H1 (cell line): ENCODE measurements around the gene SCNN1A. TPM values are rescaled to one million over a fixed set of nuclear protein-coding genes. Genes with fewer than 3 reads are reported as not detected.

Experiments used
- CTCF ChIA-PET: fragments of 300-600 bp; sonication (Branson Sonifier 250); formaldehyde crosslinking; loops from one replicate; lab custom pipeline; 2021; ENCODE audit not compliant: partially characterized antibody; lab: Charles Lee
- POLR2A ChIA-PET: fragments of 300-600 bp; sonication (Branson Sonifier 250); formaldehyde crosslinking; loops from one replicate; lab custom pipeline; 2021; ENCODE audit warnings: inconsistent platforms; ENCODE audit not compliant: partially characterized antibody; lab: Charles Lee
- DNase-seq, 2 experiments: peaks; one replicate each; pipeline versions ENCODE4 v3.0.0 to v3.0.0-alpha.2; 2010 to 2022; ENCODE audit warnings: low spot score in 2 of 2, low read depth in 1 of 2, mixed read lengths in 1 of 2
- FAIRE-seq: peaks from 2 replicates; lab custom pipeline; 2011; peaks lifted over from hg19 to GRCh38; lab: Jason Lieb, UNC
- H2AFZ ChIP-seq: 2 replicates; pipeline ENCODE4 v1.8.1; 2012; ENCODE audit warnings: low read length, inconsistent platforms
- H2AK5ac ChIP-seq: 2 replicates; pipeline ENCODE4 v1.6.1; 2013; ENCODE audit warnings: low read depth, low read length
- H2BK120ac ChIP-seq: replicated peaks from 2 replicates; pipeline ENCODE3; 2013; ENCODE audit warnings: low read depth, low read length, inconsistent platforms
- H2BK12ac ChIP-seq: 2 replicates; pipeline ENCODE4 v1.6.1; 2013; ENCODE audit warnings: low read depth, low read length
- H2BK15ac ChIP-seq: 2 replicates; pipeline ENCODE4 v1.6.1; 2013; ENCODE audit warnings: low read length
- H2BK20ac ChIP-seq: 2 replicates; pipeline ENCODE4 v1.6.1; 2013; ENCODE audit warnings: low read length
- H2BK5ac ChIP-seq: 2 replicates; pipeline ENCODE4 v1.6.1; 2013; ENCODE audit warnings: low read depth, low read length
- H3K14ac ChIP-seq: 2 replicates; pipeline ENCODE4 v1.6.1; 2013; ENCODE audit warnings: inconsistent platforms; ENCODE audit not compliant: insufficient read length
- H3K18ac ChIP-seq: 2 replicates; pipeline ENCODE4 v1.6.1; 2013; ENCODE audit warnings: low read length; ENCODE audit errors: extremely low read depth
- H3K23ac ChIP-seq: 2 replicates; pipeline ENCODE4 v1.6.1; 2013; ENCODE audit warnings: inconsistent platforms; ENCODE audit not compliant: insufficient read length
- H3K23me2 ChIP-seq: 2 replicates; pipeline ENCODE4 v1.6.1; 2013; ENCODE audit warnings: low read depth, low read length
- H3K27ac ChIP-seq: 2 replicates; pipeline ENCODE4 v1.6.1; 2011; ENCODE audit warnings: low read depth, low read length, inconsistent platforms
- H3K27me3 ChIP-seq, 4 experiments: replicated peaks in 1 of 4; 1 replicate in 1 of 4; 2 replicates in 3 of 4; pipeline versions ENCODE4 v1.6.1 to v1.8.1; 2011 to 2013; ENCODE audit warnings: low read length in 3 of 4, mild to moderate bottlenecking in 3 of 4, inconsistent platforms in 2 of 4, mixed read lengths in 2 of 4, moderate library complexity in 1 of 4; ENCODE audit not compliant: control insufficient read depth in 3 of 4, insufficient read depth in 3 of 4; ENCODE audit errors: extremely low read depth in 1 of 4
- H3K36me3 ChIP-seq, 4 experiments: 2 replicates each; pipeline versions ENCODE4 v1.6.1 to v1.8.1; 2011 to 2013; ENCODE audit warnings: mild to moderate bottlenecking in 4 of 4, low read length in 3 of 4, moderate library complexity in 2 of 4, control low read depth in 1 of 4, inconsistent platforms in 1 of 4; ENCODE audit not compliant: insufficient read depth in 4 of 4, control insufficient read depth in 2 of 4
- H3K4ac ChIP-seq: replicated peaks from 2 replicates; pipeline ENCODE3; 2013; ENCODE audit warnings: low read length, low read depth, mixed read lengths, inconsistent platforms; ENCODE audit not compliant: insufficient read length
- H3K4me1 ChIP-seq, 4 experiments: replicated peaks in 1 of 4; 1 replicate in 1 of 4; 2 replicates in 3 of 4; pipeline versions ENCODE4 v1.6.1 to v1.8.1; 2011 to 2013; ENCODE audit warnings: low read length in 3 of 4, inconsistent platforms in 2 of 4, mixed read lengths in 1 of 4; ENCODE audit not compliant: insufficient read depth in 4 of 4, control insufficient read depth in 3 of 4
- H3K4me2 ChIP-seq, 2 experiments: 2 replicates each; pipeline versions ENCODE4 v1.6.1 to v1.8.1; 2011 to 2013; ENCODE audit warnings: low read depth in 2 of 2, low read length in 2 of 2, control low read depth in 1 of 2, inconsistent platforms in 1 of 2, mild to moderate bottlenecking in 1 of 2; ENCODE audit not compliant: insufficient read depth in 1 of 2
- H3K4me3 ChIP-seq, 4 experiments: fragments of 200-600, 300-600 bp in 1 of 4; sonication (generic), shearing (Covaris generic), sonication (Bioruptor Twin) in 1 of 4; 2 replicates each; pipeline versions ENCODE4 v1.5.1 to v1.8.1; 2011 to 2016; ENCODE audit warnings: low read length in 4 of 4, low read depth in 3 of 4, control low read depth in 2 of 4, inconsistent platforms in 2 of 4, mild to moderate bottlenecking in 2 of 4, mixed read lengths in 1 of 4, moderate library complexity in 1 of 4; ENCODE audit not compliant: insufficient read depth in 2 of 4; ENCODE audit errors: extremely low read depth in 1 of 4
- H3K56ac ChIP-seq: replicated peaks from 2 replicates; pipeline ENCODE3; 2013; ENCODE audit warnings: low read depth, mild to moderate bottlenecking, mixed read lengths, low read length, inconsistent platforms; ENCODE audit not compliant: insufficient read length
- H3K79me1 ChIP-seq: 2 replicates; pipeline ENCODE4 v1.6.1; 2013; ENCODE audit warnings: low read depth, low read length, control low read depth
- H3K79me2 ChIP-seq, 2 experiments: 2 replicates each; pipeline versions ENCODE4 v1.6.1 to v1.8.1; 2012 to 2013; ENCODE audit warnings: low read length in 2 of 2, mild to moderate bottlenecking in 2 of 2, inconsistent platforms in 1 of 2; ENCODE audit not compliant: insufficient read depth in 2 of 2, control insufficient read depth in 1 of 2
- H3K9ac ChIP-seq, 4 experiments: replicated peaks in 1 of 4; 1 replicate in 1 of 4; 2 replicates in 3 of 4; pipeline versions ENCODE4 v1.6.1 to v1.8.1; 2011 to 2013; ENCODE audit warnings: low read depth in 3 of 4, low read length in 3 of 4, control low read depth in 2 of 4, mild to moderate bottlenecking in 2 of 4, moderate library complexity in 2 of 4, inconsistent platforms in 1 of 4; ENCODE audit errors: extremely low read depth in 1 of 4
- H3K9me3 ChIP-seq, 2 experiments: 2 replicates each; pipeline versions ENCODE4 v1.6.1 to v1.8.1; 2012 to 2013; ENCODE audit warnings: mild to moderate bottlenecking in 2 of 2, moderate library complexity in 2 of 2, control low read depth in 1 of 2, inconsistent platforms in 1 of 2, low read depth in 1 of 2, low read length in 1 of 2, mixed read lengths in 1 of 2; ENCODE audit not compliant: insufficient read depth in 2 of 2
- H4K20me1 ChIP-seq, 2 experiments: replicated peaks in 1 of 2; 2 replicates each; pipeline versions ENCODE3 to v1.8.1; 2011 to 2013; ENCODE audit warnings: inconsistent platforms in 2 of 2, low read length in 2 of 2, mild to moderate bottlenecking in 1 of 2; ENCODE audit not compliant: insufficient read depth in 2 of 2, control insufficient read depth in 1 of 2
- H4K5ac ChIP-seq: 2 replicates; pipeline ENCODE4 v1.6.1; 2013; ENCODE audit warnings: low read length, low read depth, mixed read lengths, inconsistent platforms; ENCODE audit not compliant: insufficient read length
- H4K8ac ChIP-seq: 2 replicates; pipeline ENCODE4 v1.8.0; 2013; ENCODE audit warnings: mild to moderate bottlenecking, moderate library complexity, low read length, inconsistent platforms; ENCODE audit not compliant: insufficient read depth; ENCODE audit errors: extremely low read depth
- H4K91ac ChIP-seq: replicated peaks from 2 replicates; pipeline ENCODE3; 2013; ENCODE audit warnings: low read length, mixed read lengths, inconsistent platforms; ENCODE audit not compliant: insufficient read length
- CBX8 ChIP-seq: fragments of 300-800, 300-1000 bp; sonication (generic); IDR thresholded peaks from 2 replicates; pipeline ENCODE4 v1.7.1; 2016; ENCODE audit warnings: low read depth, low read length, borderline replicate concordance
- CHD1 ChIP-seq: IDR thresholded peaks from 2 replicates; pipeline ENCODE4 v1.6.1; 2012; ENCODE audit warnings: low read depth, low read length, improper control_type of control experiment
- EGR1 ChIP-seq: IDR thresholded peaks from 2 replicates; pipeline ENCODE4 v1.6.1; 2011; ENCODE audit warnings: low read depth, low read length, borderline replicate concordance
- GTF2F1 ChIP-seq: IDR thresholded peaks from 2 replicates; pipeline ENCODE4 v1.6.1; 2012; ENCODE audit warnings: low read depth, low read length, improper control_type of control experiment, borderline replicate concordance
- HDAC2 ChIP-seq, 2 experiments: fragments of 300-600 bp in 1 of 2; sonication (generic) in 1 of 2; IDR thresholded peaks; 2 replicates each; pipeline ENCODE4 v1.6.1; 2011 to 2012; ENCODE audit warnings: low read depth in 2 of 2, low read length in 2 of 2, mild to moderate bottlenecking in 2 of 2, moderate library complexity in 2 of 2, borderline replicate concordance in 1 of 2, inconsistent platforms in 1 of 2
- KDM4A ChIP-seq: IDR thresholded peaks from one replicate; pipeline ENCODE4 v1.7.1; 2012; ENCODE audit warnings: low read depth, mild to moderate bottlenecking, moderate library complexity, low read length, inconsistent platforms; ENCODE audit not compliant: severe bottlenecking
- KDM5A ChIP-seq: fragments of 200-600 bp; IDR thresholded peaks from 2 replicates; pipeline ENCODE4 v1.7.1; 2012; ENCODE audit warnings: mild to moderate bottlenecking, low read length, inconsistent platforms, mixed read lengths
- RFX5 ChIP-seq: IDR thresholded peaks from 2 replicates; pipeline ENCODE4 v1.6.1; 2011; ENCODE audit warnings: low read depth, low read length, improper control_type of control experiment, borderline replicate concordance
- SAP30 ChIP-seq: fragments of 300-600 bp; sonication (generic); IDR thresholded peaks from 2 replicates; pipeline ENCODE4 v1.7.1; 2012; ENCODE audit warnings: low read length, moderate library complexity, mild to moderate bottlenecking, inconsistent platforms; ENCODE audit not compliant: insufficient read depth, insufficient replicate concordance
- WGBS, 2 experiments: shearing (Covaris generic) in 1 of 2; methylation state at CpG; one replicate each; pipeline versions ENCODE4 v1.1.6 to v1.1.7; 2013 to 2015; ENCODE audit warnings: low lambda C conversion rate in 2 of 2, mixed read lengths in 2 of 2, inconsistent platforms in 1 of 2, low coverage in 1 of 2, missing lambda C conversion rate in 1 of 2; ENCODE audit not compliant: insufficient replicate concordance in 2 of 2, insufficient coverage in 1 of 2, insufficient read length in 1 of 2; ENCODE audit errors: extremely low coverage in 1 of 2, missing lambda C conversion rate in 1 of 2; 5-methylcytosine and 5-hydroxymethylcytosine counted together
- polyA plus RNA-seq, 7 experiments: library from polyadenylated mRNA; depleted of rRNA in 3 of 7; stranded (reverse) in 5 of 7; unstranded in 2 of 7; fragments of >200 nt in 5 of 7; fragments of 200-250 nt in 2 of 7; gene quantifications; 1 replicate in 5 of 7; 2 replicates in 1 of 7; 4 replicates in 1 of 7; pipeline versions ENCODE4 v1.2.1 to v1.2.3, GENCODE V29; 2011 to 2013; ENCODE audit warnings: missing spikeins in 2 of 7, mixed read lengths in 2 of 7
- total RNA-seq: library from RNA; stranded (reverse); fragmentation: NEBNext Ultra II Directional; extraction: Animal tissue kit (Norgen Biotek cat#: 25700); gene quantifications from 2 replicates; pipeline ENCODE4 v1.2.1, GENCODE V29; 2021
- TF ChIP-seq, protein P1 (sequence below), 3 experiments: IDR thresholded peaks; 1 replicate in 2 of 3; 2 replicates in 1 of 3; pipeline versions ENCODE4 v1.5.1 to v1.6.1; 2011; ENCODE audit warnings: low read length in 3 of 3, mild to moderate bottlenecking in 3 of 3, inconsistent platforms in 2 of 3, low read depth in 1 of 3, moderate library complexity in 1 of 3; ENCODE audit not compliant: insufficient read depth in 1 of 3; ENCODE audit errors: control extremely low read depth in 1 of 3

Gene SCNN1A
- total and polyA plus RNA-seq, 2 of the 8 experiments (the other 6 are each of a cell fraction or from before 2014, with no cell fraction given), result 85.5 to 156 TPM

DNA sequence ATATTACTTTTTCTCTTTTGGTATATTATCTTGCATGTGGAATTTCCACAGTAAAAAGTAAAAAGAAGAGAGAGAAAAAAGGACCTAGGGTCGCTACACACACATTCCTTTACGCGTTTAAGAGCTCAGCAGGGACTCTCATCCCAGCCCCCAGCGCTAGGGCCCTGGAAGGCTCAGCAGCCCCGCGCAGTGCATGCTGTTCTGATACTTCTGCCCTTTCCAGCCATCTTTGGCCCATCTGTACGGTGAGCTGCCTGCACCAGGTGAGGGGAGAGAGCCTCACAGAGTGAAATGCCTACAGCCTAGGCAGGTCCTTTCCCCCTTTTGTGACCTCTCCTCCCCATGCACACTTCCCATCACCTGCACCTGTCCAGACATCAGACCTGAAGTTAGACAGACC is 7.0 kb upstream of the SCNN1A start:
- Histone ChIP-seq H3K23me2 (peaks cover 1% of the 10 kb centered on the region; the same call in 1 of the 2 replicates), H3K79me2 (no peaks in the 10 kb centered on the region), H3K27me3 (peaks cover 0 to 26% (median 20%) of the 10 kb centered on the region in 4 experiments; a peak in 6 of 7 replicates), H4K8ac (no peak overlapping the region), H2BK20ac (peak overlapping the region; percentile 88; the same call in 1 of the 2 replicates), H4K91ac (peak overlapping the region; percentile 63), H3K4ac (no peak overlapping the region), H3K9ac (no peak overlapping the region), H3K9me3 (no peaks in the 10 kb centered on the region), H3K79me1 (no peaks in the 10 kb centered on the region), H3K27ac (no peak overlapping the region), H2AK5ac (peak overlapping the region; percentile 82), H2BK5ac (0 out of 2 replicates have a peak overlapping the region, but pooled peaks have one; percentile 73), H3K4me1 (peaks cover 0 to 32% (median 25%) of the 10 kb centered on the region in 4 experiments; a peak in 6 of 7 replicates), H2BK120ac (no peak overlapping the region), H3K14ac (no peak overlapping the region), H3K23ac (no peak overlapping the region), H4K20me1 (no peaks in the 10 kb centered on the region), H3K4me3 (no peak overlapping the region), H2BK15ac (peak overlapping the region; percentile 66), H3K36me3 (no peaks in the 10 kb centered on the region), H3K56ac (no peak overlapping the region), H2AFZ (no peak overlapping the region), H3K4me2 (no peak overlapping the region), H4K5ac (no peak overlapping the region), H3K18ac (peak overlapping the region; percentile 64), H2BK12ac (peak overlapping the region; percentile 93)
- 41% methylated on average over 7 of the region's 7 CpGs; no CpG with 5 or more reads in 1 of the 2 experiments for WGBS, 2 experiments
- FAIRE-seq, result no peak
- CTCF ChIA-PET, result interaction anchor here (0.6 to 3.0 kb wide), 11 partner anchors 9 to 95 kb away, joined by 3 to 19 read pairs (median 3); partner anchors contain the start of gene TAPBPL
- POLR2A ChIA-PET, result interaction anchor here (0.6 to 6.8 kb wide), 14 partner anchors 8 to 142 kb away, joined by 3 to 57 read pairs (median 6); partner anchors contain the start of genes SCNN1A, TNFRSF1A and VAMP1
- no peak for DNase-seq
- TF ChIP-seq, protein P1, sequence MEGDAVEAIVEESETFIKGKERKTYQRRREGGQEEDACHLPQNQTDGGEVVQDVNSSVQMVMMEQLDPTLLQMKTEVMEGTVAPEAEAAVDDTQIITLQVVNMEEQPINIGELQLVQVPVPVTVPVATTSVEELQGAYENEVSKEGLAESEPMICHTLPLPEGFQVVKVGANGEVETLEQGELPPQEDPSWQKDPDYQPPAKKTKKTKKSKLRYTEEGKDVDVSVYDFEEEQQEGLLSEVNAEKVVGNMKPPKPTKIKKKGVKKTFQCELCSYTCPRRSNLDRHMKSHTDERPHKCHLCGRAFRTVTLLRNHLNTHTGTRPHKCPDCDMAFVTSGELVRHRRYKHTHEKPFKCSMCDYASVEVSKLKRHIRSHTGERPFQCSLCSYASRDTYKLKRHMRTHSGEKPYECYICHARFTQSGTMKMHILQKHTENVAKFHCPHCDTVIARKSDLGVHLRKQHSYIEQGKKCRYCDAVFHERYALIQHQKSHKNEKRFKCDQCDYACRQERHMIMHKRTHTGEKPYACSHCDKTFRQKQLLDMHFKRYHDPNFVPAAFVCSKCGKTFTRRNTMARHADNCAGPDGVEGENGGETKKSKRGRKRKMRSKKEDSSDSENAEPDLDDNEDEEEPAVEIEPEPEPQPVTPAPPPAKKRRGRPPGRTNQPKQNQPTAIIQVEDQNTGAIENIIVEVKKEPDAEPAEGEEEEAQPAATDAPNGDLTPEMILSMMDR (IDR thresholded peaks at IDR 0.05; ENCODE audit: control extremely low read depth in 1 of 3, insufficient read depth in 1 of 3, low read depth in 1 of 3, low read length in 3 of 3), result no peak
- TF ChIP-seq KDM5A (no peak), EGR1 (no peak), HDAC2 (IDR thresholded peaks at IDR 0.05; ENCODE audit: borderline replicate concordance in 1 of 2, low read depth in 2 of 2, low read length in 2 of 2) (no peak), CHD1 (no peak), KDM4A (no peak), RFX5 (no peak), GTF2F1 (no peak), SAP30 (no peak), CBX8 (no peak)
